GM18951 (cell line): Measurements from ENCODE around the gene CTNS.

Experiments
- POLR2A ChIP-seq: IDR thresholded peaks from 4 replicates; pipeline ENCODE4 v1.6.1; 2011; ENCODE audit warnings: mild to moderate bottlenecking; ENCODE audit not compliant: insufficient read length, insufficient read depth; ENCODE audit errors: extremely low read depth
- in situ Hi-C: fragments of 300-500 bp; cut with MboI; formaldehyde crosslinking; loops from one replicate; pipeline ENCODE4 v1.12.0; 2022; ENCODE audit warnings: low sequenced_read_pairs, mixed read lengths, inconsistent platforms; ENCODE audit not compliant: unreplicated experiment

The CTNS gene

DNA sequence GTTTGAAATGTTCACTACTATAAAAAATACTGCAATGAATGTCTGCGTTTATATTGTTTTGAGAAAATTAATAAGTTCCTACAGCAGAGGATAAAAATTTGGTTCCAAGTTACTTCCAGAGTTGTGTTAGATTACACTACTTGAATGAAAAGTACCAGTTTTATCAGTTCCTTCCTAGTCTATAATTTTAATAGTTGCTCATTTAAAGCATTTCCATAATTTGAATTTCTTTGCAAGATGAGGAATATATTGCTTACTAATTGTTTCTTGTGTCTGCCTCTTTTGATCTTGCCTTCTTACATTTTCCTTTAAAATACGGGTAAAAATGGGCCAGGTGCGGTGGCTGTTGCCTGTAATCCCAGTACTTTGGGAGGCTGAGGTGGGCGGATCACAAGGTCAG, 36.0 kb downstream of the CTNS start:
- no peak for TF ChIP-seq POLR2A
- in situ Hi-C loops: no loop called here

DNA sequence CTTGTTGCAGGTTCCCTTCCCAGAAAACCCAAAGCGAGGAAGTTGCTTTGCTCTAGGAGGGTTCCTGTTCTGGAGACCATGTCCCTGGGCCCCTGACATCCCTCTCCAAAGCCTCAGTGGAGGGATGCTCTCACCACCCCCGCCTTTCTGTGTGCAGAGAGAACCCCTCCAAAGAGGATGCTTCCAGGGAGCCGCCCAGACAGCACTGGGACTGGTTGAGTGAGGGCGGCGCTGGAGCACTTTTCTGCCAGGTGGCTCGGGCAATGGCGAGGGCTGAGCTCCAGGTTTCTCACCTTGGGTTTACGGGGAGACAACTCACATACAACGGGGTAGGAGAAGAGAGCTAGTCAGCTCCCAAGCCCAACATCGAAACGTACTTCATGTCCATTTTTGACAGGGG, 39.3 kb downstream of the CTNS start:
- no peak for TF ChIP-seq POLR2A
- in situ Hi-C loops: no loop called here

DNA sequence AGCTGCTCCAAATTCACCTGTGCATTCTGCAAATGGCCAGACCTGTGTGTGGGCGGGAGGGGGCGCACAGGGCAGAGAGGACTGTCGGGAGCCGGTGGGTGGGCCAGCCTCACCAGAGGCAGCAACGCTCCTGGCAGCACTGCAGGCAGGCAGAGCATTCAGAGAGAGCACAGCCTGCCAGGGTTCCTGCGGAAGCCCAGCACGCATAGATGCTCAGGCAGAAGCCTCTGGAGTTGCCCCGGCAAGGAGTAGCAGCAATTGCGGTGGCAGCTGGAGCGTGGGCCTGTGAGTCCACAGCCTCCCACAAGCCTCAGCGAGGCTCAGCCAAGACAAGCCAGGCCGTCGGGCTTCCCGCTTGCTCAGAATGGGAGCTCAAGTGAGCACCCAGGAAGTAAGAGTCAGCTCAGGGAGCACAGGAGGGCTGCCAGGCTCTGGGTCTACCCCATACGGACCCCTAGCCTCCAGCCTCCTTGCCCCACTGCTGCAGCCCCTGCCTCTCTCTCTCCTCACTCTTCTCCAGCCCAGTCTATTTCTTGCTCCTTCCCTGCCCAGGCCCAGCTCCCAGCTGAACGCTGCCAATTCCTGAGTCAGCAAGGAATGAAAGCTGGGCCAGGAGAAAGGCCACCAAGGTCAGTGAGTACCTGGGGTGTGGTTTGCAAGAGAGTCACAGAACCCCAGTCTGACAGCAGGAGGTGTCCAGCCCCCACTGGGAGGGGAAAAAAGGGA, 41.7 kb downstream of the CTNS start:
- no peak for TF ChIP-seq POLR2A

DNA sequence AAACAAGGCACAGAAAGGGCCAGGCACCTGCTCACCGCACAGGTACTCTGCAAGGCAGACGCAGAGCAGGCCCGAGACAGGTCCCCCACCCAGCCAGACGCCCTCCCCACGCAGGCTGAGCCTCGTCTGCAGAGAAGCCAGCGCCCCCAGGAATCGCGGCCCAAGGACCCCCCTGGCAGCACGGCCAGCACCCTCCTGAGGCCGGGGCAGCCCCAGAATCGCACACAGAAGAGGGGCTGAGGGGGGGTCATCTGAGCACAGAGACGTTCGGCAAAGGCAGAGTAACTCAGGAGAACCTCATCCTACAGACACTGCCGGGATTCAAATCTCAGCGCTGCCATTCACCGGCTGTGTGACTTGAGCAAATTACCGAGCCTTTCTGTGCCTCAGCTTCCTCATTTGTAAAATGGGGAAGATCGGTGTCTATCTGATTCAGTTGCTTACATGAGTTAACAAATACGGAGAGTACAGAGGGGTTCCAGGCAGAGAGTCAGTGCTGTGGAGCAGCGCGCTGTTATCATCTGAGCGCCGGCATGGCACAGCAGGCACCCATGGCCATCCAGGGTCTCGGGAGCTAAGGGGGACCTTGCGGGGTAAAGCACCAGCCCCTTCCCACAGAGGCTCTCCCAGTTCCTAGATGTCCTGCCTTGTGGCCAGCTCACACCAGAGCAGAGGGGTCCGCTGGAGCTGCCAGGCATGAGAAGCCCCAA, 42.4 kb downstream of the CTNS start:
- TF ChIP-seq POLR2A: no peak
- in situ Hi-C loops: no loop called here

More for the DNA sequence above, 41.7 kb downstream of the CTNS start:
- in situ Hi-C loops: no loop called here

DNA sequence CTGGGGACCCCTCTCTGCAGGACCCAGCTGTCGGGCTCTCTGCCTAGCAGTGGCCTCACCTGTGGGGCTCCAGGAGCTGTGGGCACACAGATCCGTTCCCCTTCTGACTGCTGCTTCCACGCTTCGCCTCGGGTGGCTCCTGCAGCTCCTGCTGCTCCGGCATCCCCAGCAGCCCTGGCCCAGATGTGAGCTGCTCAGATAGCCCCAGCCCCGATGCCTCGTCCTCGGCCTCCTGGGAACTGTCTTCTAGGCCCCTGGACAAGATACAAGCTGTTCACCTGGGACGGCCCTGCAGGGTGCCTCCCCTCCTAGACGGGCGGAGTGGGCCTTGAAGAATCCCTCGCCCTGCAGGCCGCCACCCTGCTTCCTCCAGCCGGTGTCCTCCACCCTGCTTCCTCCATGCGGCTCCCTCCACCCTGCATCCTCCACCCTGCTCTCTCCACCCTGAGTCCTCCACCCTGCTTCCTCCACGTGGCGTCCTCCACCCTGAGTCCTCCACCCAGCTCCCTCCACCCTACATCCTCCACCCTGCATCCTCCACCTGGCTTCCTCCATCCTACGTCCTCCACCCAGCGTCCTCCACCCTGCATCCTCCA, 43.1 kb downstream of the CTNS start:
- in situ Hi-C loops: loop anchor here (5.0 kb wide), 1 partner anchor 58 kb away; no protein-coding TSS in a partner anchor
- no peak for TF ChIP-seq POLR2A

DNA sequence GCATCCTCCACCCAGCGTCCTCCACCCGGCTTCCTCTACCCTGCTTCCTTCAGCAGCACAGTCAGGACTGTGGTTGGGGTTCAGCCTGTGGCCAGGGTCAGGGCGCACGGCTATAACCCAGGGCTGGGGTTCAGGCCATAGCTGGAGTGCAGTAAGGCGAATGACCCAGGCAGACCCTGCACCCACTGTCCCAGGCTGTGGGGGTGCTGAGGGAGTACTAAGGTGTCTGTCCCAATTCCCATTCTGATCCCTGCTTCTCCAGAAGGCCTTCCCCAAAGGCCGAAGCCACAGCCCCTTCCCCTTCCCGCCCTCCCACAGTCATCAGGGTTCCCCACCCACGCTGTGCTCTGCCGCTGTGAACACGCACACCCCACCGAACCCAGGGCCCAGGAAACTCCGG, 44.5 kb downstream of the CTNS start:
- no peak for TF ChIP-seq POLR2A
- in situ Hi-C loops: loop anchor here (5.0 kb wide), 1 partner anchor 56 kb away; no protein-coding TSS in a partner anchor

DNA sequence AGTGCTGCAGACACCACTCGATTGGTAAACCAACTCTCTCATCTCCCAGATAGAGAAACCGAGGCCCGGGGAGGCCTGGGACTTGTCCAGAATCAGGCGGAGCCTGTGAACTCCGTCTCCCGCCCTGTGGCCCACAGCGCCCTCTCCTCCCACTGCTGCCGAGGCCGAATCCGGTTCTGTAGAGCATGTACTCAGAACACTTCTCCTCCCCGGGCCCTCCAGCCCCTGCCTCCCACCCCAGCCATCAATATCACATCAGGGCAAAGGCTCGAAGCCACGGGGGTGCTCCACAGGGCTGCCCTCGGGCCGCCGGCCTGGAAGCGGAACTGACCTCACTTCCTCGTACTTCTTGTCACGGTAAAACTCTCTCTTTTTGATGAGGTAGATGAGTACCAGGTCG, 45.0 kb downstream of the CTNS start:
- no peak for TF ChIP-seq POLR2A
- in situ Hi-C loops: loop anchor here (5.0 kb wide), 1 partner anchor 56 kb away; no protein-coding TSS in a partner anchor

DNA sequence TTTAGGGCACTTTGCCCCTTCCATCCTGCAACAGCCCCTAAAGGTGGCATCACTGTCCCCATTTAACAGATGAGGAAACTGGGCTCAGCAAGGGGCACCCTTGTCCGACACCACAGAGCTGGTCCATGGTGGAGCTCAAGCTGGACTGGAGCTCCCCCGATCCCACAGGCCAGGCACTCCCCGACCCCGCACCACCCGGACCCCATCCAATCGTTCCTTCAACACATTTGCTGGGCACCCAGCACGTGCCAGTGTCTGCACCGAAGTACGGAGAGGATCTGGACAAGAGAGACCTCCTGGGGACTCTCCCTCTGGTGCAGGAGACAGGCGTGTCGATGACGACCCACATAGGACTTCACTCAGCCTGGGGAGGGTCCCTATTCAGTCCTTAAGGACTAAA, 45.5 kb downstream of the CTNS start:
- TF ChIP-seq POLR2A: no peak
- in situ Hi-C loops: loop anchor here (5.0 kb wide), 1 partner anchor 55 kb away; no protein-coding TSS in a partner anchor

DNA sequence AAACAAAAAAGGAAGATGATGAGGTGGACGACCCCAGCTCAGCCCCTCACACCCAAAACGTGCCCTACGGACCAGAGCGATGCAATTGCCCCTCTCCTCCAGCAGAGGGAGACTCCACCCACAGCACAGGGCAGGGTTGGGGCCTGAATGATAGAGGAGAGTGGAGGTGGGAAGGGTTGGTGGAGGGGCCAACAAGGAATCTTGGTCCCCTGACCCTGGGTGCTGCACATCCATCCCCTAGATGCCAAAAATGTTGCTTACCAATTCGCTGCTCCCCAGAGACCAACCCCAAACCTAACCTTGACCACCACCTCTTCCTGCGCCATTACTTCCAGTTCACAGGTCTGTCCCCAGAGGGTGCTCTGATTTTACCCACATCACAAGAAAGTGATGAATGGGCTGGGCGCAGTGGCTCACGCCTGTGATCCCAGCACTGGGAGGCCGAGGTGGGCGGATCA, 46.5 kb downstream of the CTNS start:
- in situ Hi-C loops: loop anchor here (5.0 kb wide), 1 partner anchor 54 kb away; no protein-coding TSS in a partner anchor
- no peak for TF ChIP-seq POLR2A

DNA sequence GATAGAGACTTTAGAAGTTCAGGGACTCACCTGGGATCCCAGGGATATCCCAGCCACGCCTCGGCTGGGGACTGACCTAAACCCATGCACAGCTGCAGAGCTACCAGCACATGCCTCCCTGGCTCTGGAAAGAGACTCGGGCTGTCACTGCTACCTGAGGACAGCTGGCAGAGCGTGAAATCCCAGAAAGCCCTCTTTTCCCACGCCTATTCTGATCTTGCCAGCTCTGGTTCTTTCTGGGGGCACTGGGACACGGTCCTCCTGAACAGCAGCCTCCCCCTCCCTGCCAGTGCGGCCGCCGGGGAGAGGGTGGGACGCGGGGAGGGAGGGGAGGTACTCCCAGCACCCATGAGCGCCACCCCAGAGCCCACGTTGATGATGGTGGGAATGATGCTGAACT, 48.6 kb downstream of the CTNS start:
- no peak for TF ChIP-seq POLR2A
- in situ Hi-C loops: no loop called here

DNA sequence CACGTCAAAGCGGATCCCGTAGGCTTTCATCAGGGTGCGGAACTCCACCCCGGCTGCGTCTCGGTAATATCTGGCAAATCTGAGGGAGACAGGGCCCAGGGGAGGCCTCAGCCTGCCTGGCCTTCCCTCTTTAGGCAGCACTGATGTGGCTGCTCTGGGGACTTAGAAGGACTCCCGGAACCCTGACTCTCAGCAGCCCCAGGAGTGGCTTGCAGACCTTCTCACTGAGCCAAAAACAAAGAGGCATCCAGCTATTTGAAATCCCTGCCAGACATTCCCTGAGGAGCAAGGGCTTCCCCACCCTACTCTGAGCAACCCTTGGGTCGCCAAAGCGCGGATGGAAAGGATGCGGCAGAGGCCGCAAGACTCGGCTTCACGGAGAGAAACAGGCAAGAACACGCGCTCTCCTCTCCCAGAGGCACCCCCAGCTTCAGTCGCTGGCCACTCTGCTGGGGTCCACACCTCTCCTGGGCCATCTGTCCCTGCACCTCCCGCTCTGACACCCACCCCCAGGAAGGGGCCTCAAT, 51.5 kb downstream of the CTNS start:
- in situ Hi-C loops: no loop called here
- TF ChIP-seq POLR2A: no peak

DNA sequence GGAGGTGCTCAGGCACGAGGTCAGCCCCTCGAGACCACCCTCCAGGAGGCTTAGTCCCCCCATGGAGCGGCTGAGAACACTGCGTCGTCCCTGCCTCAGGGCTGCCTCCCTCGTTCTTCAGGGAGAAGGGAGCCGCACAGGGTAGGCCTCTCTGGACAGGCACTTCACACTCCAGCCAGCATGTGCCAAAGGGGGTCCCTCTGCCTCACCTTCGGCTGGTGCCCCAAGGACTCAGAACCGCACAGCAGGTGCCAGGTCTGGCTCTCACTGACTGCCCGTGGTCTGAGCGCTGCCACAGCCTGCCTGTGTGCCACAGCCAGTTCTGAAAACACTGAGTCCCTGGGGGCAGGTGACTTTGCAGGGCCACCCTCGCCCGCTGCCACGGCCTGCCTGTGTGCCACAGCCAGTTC, 52.3 kb downstream of the CTNS start:
- in situ Hi-C loops: no loop called here
- no peak for TF ChIP-seq POLR2A
